BJ (cell line): ENCODE results near the gene DLST. TPM values are rescaled to one million over a fixed set of nuclear protein-coding genes. Genes with fewer than 3 reads are reported as not detected.

Experiments
- CTCF ChIA-PET: fragments of 350-600 bp; formaldehyde crosslinking; extraction: SDS; loops from one replicate; lab custom pipeline; 2021; ENCODE audit warnings: antibody characterized with exemption, inconsistent platforms; lab: Yijun Ruan, JAX
- POLR2A ChIA-PET: fragments of 300-600 bp; sonication (Branson Sonifier 250); formaldehyde crosslinking; extraction: SDS; loops from one replicate; lab custom pipeline; 2021; ENCODE audit warnings: antibody characterized with exemption; lab: Charles Lee
- DNase-seq: peaks from one replicate; pipeline ENCODE4 v3.0.0-alpha.2; 2011; ENCODE audit warnings: low read depth
- H3K27me3 ChIP-seq: 2 replicates; pipeline ENCODE4 v1.6.0; 2011; ENCODE audit warnings: low read length; ENCODE audit not compliant: control insufficient read depth, insufficient read depth
- H3K36me3 ChIP-seq: 2 replicates; pipeline ENCODE4 v1.5.1; 2011; ENCODE audit warnings: low read length; ENCODE audit not compliant: control insufficient read depth, insufficient read depth
- H3K4me3 ChIP-seq: 2 replicates; pipeline ENCODE4 v1.5.1; 2011; ENCODE audit warnings: low read depth, mild to moderate bottlenecking, control low read depth, low read length
- CTCF ChIP-seq: IDR thresholded peaks from 2 replicates; pipeline ENCODE4 v1.5.1; 2011; ENCODE audit warnings: low read depth, mild to moderate bottlenecking, control low read depth, inconsistent platforms, low read length, moderate library complexity; ENCODE audit not compliant: insufficient read depth
- polyA plus RNA-seq: library from polyadenylated mRNA; depleted of rRNA; stranded (reverse); fragments of >200 nt; gene quantifications from 2 replicates; pipeline ENCODE4 v1.2.3, GENCODE V29; 2011

The DLST gene
- polyA plus RNA-seq, 1 experiment, result 150 TPM

GRCh38 chr14:74846168-74846567 lies 35.5 kb upstream of the DLST start:
- CTCF ChIA-PET, result interaction anchor here (1.0 to 8.5 kb wide), 6 partner anchors 15 to 234 kb away, joined by 3 to 64 read pairs (median 6); partner anchors contain the start of genes DLST and LTBP2
- no peaks in the 10 kb centered on the region for H3K27me3 ChIP-seq
- peak; percentile 88 for DNase-seq
- POLR2A ChIA-PET, result no interaction called here
- H3K4me3 ChIP-seq, result no peak overlapping the region
- no peaks in the 10 kb centered on the region for H3K36me3 ChIP-seq
- no peak for TF ChIP-seq CTCF

GRCh38 chr14:74846968-74847665 lies 34.6 kb upstream of the DLST start:
- POLR2A ChIA-PET, result no interaction called here
- no peak for DNase-seq
- Histone ChIP-seq H3K4me3 (no peak overlapping the region), H3K27me3 (no peaks in the 10 kb centered on the region), H3K36me3 (no peaks in the 10 kb centered on the region)
- TF ChIP-seq CTCF, result no peak
- CTCF ChIA-PET, result interaction anchor here (1.0 to 8.5 kb wide), 6 partner anchors 14 to 235 kb away, joined by 3 to 64 read pairs (median 6); partner anchors contain the start of genes DLST and LTBP2

GRCh38 chr14:74848768-74849167 lies 32.9 kb upstream of the DLST start:
- no peaks in the 10 kb centered on the region for H3K36me3 ChIP-seq
- TF ChIP-seq CTCF, result no peak
- DNase-seq, result no peak
- POLR2A ChIA-PET, result no interaction called here
- CTCF ChIA-PET, result interaction anchor here (1.0 to 8.5 kb wide), 5 partner anchors 12 to 240 kb away, joined by 3 to 64 read pairs (median 3); partner anchors contain the start of gene LTBP2
- H3K4me3 ChIP-seq, result no peak overlapping the region
- no peaks in the 10 kb centered on the region for H3K27me3 ChIP-seq

- no peak overlapping the region for H3K4me3 ChIP-seq
- peak; percentile 84 for DNase-seq
- CTCF ChIA-PET, result interaction anchor here (0.5 to 13.8 kb wide), 10 partner anchors 8 to 455 kb away, joined by 3 to 315 read pairs (median 4); partner anchors contain the start of gene LTBP2
- POLR2A ChIA-PET, result no interaction called here
- H3K27me3 ChIP-seq, result no peaks in the 10 kb centered on the region
- no peaks in the 10 kb centered on the region for H3K36me3 ChIP-seq
- TF ChIP-seq CTCF, result no peak
Observed at GRCh38 chr14:74852922-74853530, 28.7 kb upstream of the DLST start.

GRCh38 chr14:74853581-74853980 lies 28.1 kb upstream of the DLST start:
- Histone ChIP-seq H3K36me3 (no peaks in the 10 kb centered on the region), H3K4me3 (no peak overlapping the region), H3K27me3 (no peaks in the 10 kb centered on the region)
- ChIA-PET POLR2A (no interaction called here), CTCF (interaction anchor here (0.5 to 13.8 kb wide), 10 partner anchors 8 to 454 kb away, joined by 3 to 315 read pairs (median 4); partner anchors contain the start of gene LTBP2)
- no peak for DNase-seq
- TF ChIP-seq CTCF, result no peak
